Stomach (tissue), 4 donors: ENCODE measurements around the gene SHC1.

Source experiments
- CTCF ChIP-seq, 7 experiments: fragments of 450-650 bp in 4 of 7; fragments of 200-600 bp in 3 of 7; sonication (generic) in 3 of 7; IDR thresholded peaks; one replicate each; pipeline ENCODE4 v1.5.1; 2016 to 2019; ENCODE audit warnings: antibody characterized with exemption in 7 of 7, control low read depth in 2 of 7, mild to moderate bottlenecking in 1 of 7
- EP300 ChIP-seq: sonication (generic); formaldehyde crosslinking; IDR thresholded peaks from one replicate; pipeline ENCODE4 v1.6.1; 2017; ENCODE audit warnings: antibody characterized with exemption
- POLR2A ChIP-seq, 4 donors: fragments of 450-650 bp; IDR thresholded peaks; one replicate each; pipeline ENCODE4 v1.6.1; 2016; ENCODE audit warnings: antibody characterized with exemption in 4 of 4, control low read depth in 2 of 4, mild to moderate bottlenecking in 1 of 4, moderate library complexity in 1 of 4
- POLR2AphosphoS5 ChIP-seq, 3 donors: sonication (generic); formaldehyde crosslinking; IDR thresholded peaks; one replicate each; pipeline ENCODE4 v1.6.1; 2016; ENCODE audit warnings: antibody characterized with exemption in 3 of 3

- TF ChIP-seq CTCF (IDR thresholded peaks at IDR 0.05): no peak
- TF ChIP-seq POLR2A (IDR thresholded peaks at IDR 0.05): no peak
- no peak for TF ChIP-seq EP300
- TF ChIP-seq POLR2AphosphoS5 (IDR thresholded peaks at IDR 0.05): no peak
Measured at GRCh38 chr1:154912755-154913154, 57.8 kb downstream of the SHC1 start.
